CD4-positive, alpha-beta memory T cell (primary cell): Measurements from ENCODE around the gene MTMR1. TPM values are rescaled to one million over a fixed set of nuclear protein-coding genes. Genes with fewer than 3 reads are reported as not detected.
A peak's percentile ranks its signal among the peaks of the same experiment; 100 is the strongest.

ENCODE experiments used
- CTCF ChIA-PET: fragments of 350-600 bp; sonication (Branson Sonifier 250); formaldehyde crosslinking; loops from one replicate; lab custom pipeline; 2021; ENCODE audit warnings: inconsistent platforms; ENCODE audit not compliant: partially characterized antibody; lab: Charles Lee
- POLR2A ChIA-PET: fragments of 350-600 bp; sonication (Branson Sonifier 250); formaldehyde crosslinking; loops from one replicate; lab custom pipeline; 2021; ENCODE audit not compliant: partially characterized antibody; lab: Charles Lee
- DNase-seq, 5 donors: peaks; one replicate each; pipeline versions ENCODE4 v3.0.0 to v3.0.0-alpha.2; 2020 to 2022; ENCODE audit warnings: mixed read lengths in 1 of 5
- H3K27ac ChIP-seq: one replicate; pipeline ENCODE4 v1.7.0; 2013; ENCODE audit warnings: low read depth, low read length
- H3K27me3 ChIP-seq: 2 replicates; pipeline ENCODE4 v1.7.0; 2013; ENCODE audit warnings: mild to moderate bottlenecking, low read length, moderate library complexity; ENCODE audit not compliant: insufficient read depth
- H3K36me3 ChIP-seq: 2 replicates; pipeline ENCODE4 v1.7.0; 2013; ENCODE audit warnings: mild to moderate bottlenecking, low read length, moderate library complexity; ENCODE audit not compliant: insufficient read depth
- H3K4me1 ChIP-seq: 2 replicates; pipeline ENCODE4 v1.7.0; 2013; ENCODE audit warnings: mild to moderate bottlenecking, low read length, moderate library complexity; ENCODE audit not compliant: insufficient read depth
- H3K4me3 ChIP-seq, 2 donors: one replicate each; pipeline ENCODE4 v1.7.0; 2013; ENCODE audit warnings: low read length in 2 of 2, mild to moderate bottlenecking in 1 of 2
- H3K9me3 ChIP-seq, 2 donors: one replicate each; pipeline ENCODE4 v1.7.0; 2013; ENCODE audit warnings: low read length in 2 of 2, control low read depth in 1 of 2; ENCODE audit not compliant: control insufficient read depth in 1 of 2
- H3K27ac Mint-ChIP-seq, 7 donors: one replicate each; pipeline ENCODE4 v1.8.0; 2020 to 2021; ENCODE audit warnings: mixed read lengths in 7 of 7, mild to moderate bottlenecking in 6 of 7, inconsistent platforms in 3 of 7, moderate library complexity in 3 of 7
- H3K27me3 Mint-ChIP-seq, 2 donors: one replicate each; pipeline ENCODE4 v1.8.0; 2020 to 2021; ENCODE audit warnings: mixed read lengths in 2 of 2
- H3K36me3 Mint-ChIP-seq, 2 donors: one replicate each; pipeline ENCODE4 v1.8.0; 2020 to 2021; ENCODE audit warnings: mixed read lengths in 2 of 2, inconsistent platforms in 1 of 2, mild to moderate bottlenecking in 1 of 2
- H3K4me1 Mint-ChIP-seq, 4 donors: one replicate each; pipeline ENCODE4 v1.8.0; 2020 to 2021; ENCODE audit warnings: mixed read lengths in 4 of 4, mild to moderate bottlenecking in 1 of 4
- H3K4me3 Mint-ChIP-seq, 8 donors: one replicate each; pipeline ENCODE4 v1.8.0; 2020 to 2021; ENCODE audit warnings: mixed read lengths in 8 of 8, mild to moderate bottlenecking in 7 of 8, moderate library complexity in 6 of 8, inconsistent platforms in 3 of 8
- H3K9me3 Mint-ChIP-seq, 8 donors: one replicate each; pipeline ENCODE4 v1.8.0; 2020 to 2021; ENCODE audit warnings: mixed read lengths in 8 of 8, mild to moderate bottlenecking in 5 of 8, inconsistent platforms in 3 of 8, moderate library complexity in 1 of 8
- intact Hi-C: fragments of 100-400 bp; cut with micrococcal nuclease; formaldehyde crosslinking; loops from one replicate; pipeline ENCODE4 v1.15.1; 2023
- polyA plus RNA-seq, 2 donors: library from polyadenylated mRNA; unstranded; fragments of 300-500 nt; fragmentation: Illumina TruSeq; gene quantifications; one replicate each; pipeline ENCODE4 v1.2.3, GENCODE V29; 2021
- total RNA-seq, 2 experiments: library from RNA; stranded (reverse); gene quantifications; one replicate each; pipeline ENCODE4 v1.2.3, GENCODE V29; 2021

MTMR1 gene
- total and polyA plus RNA-seq, 4 experiments from 2014 or later = 15.1 to 37.6 (median 29.5) TPM

GRCh38 chrX:150757371-150757770 lies 64.2 kb downstream of the MTMR1 start:
- H3K27me3 ChIP-seq = no peaks in the 10 kb centered on the region
- DNase-seq = no peak
- H3K4me3 ChIP-seq = no peak overlapping the region
- H3K27ac Mint-ChIP-seq = peak overlapping the region in 2 of 7 donors; percentile 8 to 73
- H3K9me3 ChIP-seq = no peaks in the 10 kb centered on the region
- H3K4me1 Mint-ChIP-seq = peaks cover 0 to 4% (median under 1%) of the 10 kb centered on the region in 4 donors
- H3K36me3 Mint-ChIP-seq = peaks cover 8 to 43% of the 10 kb centered on the region in 2 donors
- CTCF ChIA-PET = no interaction called here
- POLR2A ChIA-PET = no interaction called here
- H3K4me3 Mint-ChIP-seq = no peak overlapping the region
- H3K36me3 ChIP-seq = no peaks in the 10 kb centered on the region
- no peaks in the 10 kb centered on the region for H3K27me3 Mint-ChIP-seq
- peaks cover 0 to 2% (median 0%) of the 10 kb centered on the region in 8 donors for H3K9me3 Mint-ChIP-seq
- H3K4me1 ChIP-seq = no peaks in the 10 kb centered on the region
- intact Hi-C loops = no loop called here
- no peak overlapping the region for H3K27ac ChIP-seq

- H3K27ac Mint-ChIP-seq = peak overlapping the region in 1 of 7 donors; percentile 81
Measured at GRCh38 chrX:150759568-150760416, 66.6 kb downstream of the MTMR1 start.

GRCh38 chrX:150761176-150761818 lies 68.1 kb downstream of the MTMR1 start:
- no peak overlapping the region for H3K4me3 ChIP-seq
- H3K9me3 ChIP-seq = no peaks in the 10 kb centered on the region
- Mint-ChIP-seq H3K27ac (peak overlapping the region in 1 of 7 donors; percentile 19), H3K4me3 (no peak overlapping the region), H3K9me3 (peaks cover 0 to 2% (median 0%) of the 10 kb centered on the region in 8 donors), H3K36me3 (peaks cover 5 to 36% of the 10 kb centered on the region in 2 donors), H3K27me3 (no peaks in the 10 kb centered on the region), H3K4me1 (no peaks in the 10 kb centered on the region)
- ChIA-PET CTCF (no interaction called here), POLR2A (no interaction called here)
- no peaks in the 10 kb centered on the region for H3K36me3 ChIP-seq
- H3K27me3 ChIP-seq = no peaks in the 10 kb centered on the region
- H3K27ac ChIP-seq = no peak overlapping the region
- no peaks in the 10 kb centered on the region for H3K4me1 ChIP-seq
- intact Hi-C loops = no loop called here
- no peak for DNase-seq

More at GRCh38 chrX:150759568-150760416, 66.6 kb downstream of the MTMR1 start:
- POLR2A ChIA-PET = no interaction called here
- H3K27me3 Mint-ChIP-seq = no peaks in the 10 kb centered on the region
- H3K4me1 ChIP-seq = no peaks in the 10 kb centered on the region
- no peak for DNase-seq
- H3K27ac ChIP-seq = no peak overlapping the region
- intact Hi-C loops = no loop called here
- H3K36me3 ChIP-seq = no peaks in the 10 kb centered on the region
- H3K9me3 Mint-ChIP-seq = peaks cover 0 to 2% (median 0%) of the 10 kb centered on the region in 8 donors
- no peak overlapping the region for H3K4me3 ChIP-seq
- no peaks in the 10 kb centered on the region for H3K9me3 ChIP-seq
- CTCF ChIA-PET = no interaction called here
- H3K36me3 Mint-ChIP-seq = peaks cover 5 to 42% of the 10 kb centered on the region in 2 donors
- H3K4me3 Mint-ChIP-seq = no peak overlapping the region
- H3K27me3 ChIP-seq = no peaks in the 10 kb centered on the region
- H3K4me1 Mint-ChIP-seq = peaks cover 0 to 4% (median 0%) of the 10 kb centered on the region in 4 donors

- no peak overlapping the region for H3K27ac Mint-ChIP-seq
- ChIA-PET POLR2A (no interaction called here), CTCF (no interaction called here)
- intact Hi-C loops = no loop called here
- H3K36me3 Mint-ChIP-seq = peaks cover 5 to 38% of the 10 kb centered on the region in 2 donors
- no peak overlapping the region for H3K4me3 Mint-ChIP-seq
- H3K9me3 Mint-ChIP-seq = peaks cover 0 to 2% (median 0%) of the 10 kb centered on the region in 8 donors
- H3K36me3 ChIP-seq = no peaks in the 10 kb centered on the region
- no peak for DNase-seq
- H3K4me1 ChIP-seq = no peaks in the 10 kb centered on the region
- no peaks in the 10 kb centered on the region for H3K9me3 ChIP-seq
- H3K27me3 Mint-ChIP-seq = no peaks in the 10 kb centered on the region
- no peaks in the 10 kb centered on the region for H3K4me1 Mint-ChIP-seq
- no peak overlapping the region for H3K27ac ChIP-seq
- no peaks in the 10 kb centered on the region for H3K27me3 ChIP-seq
- no peak overlapping the region for H3K4me3 ChIP-seq
Measured at GRCh38 chrX:150761819-150762216, 68.6 kb downstream of the MTMR1 start.

GRCh38 chrX:150762258-150763165 lies 69.3 kb downstream of the MTMR1 start:
- no peaks in the 10 kb centered on the region for H3K9me3 ChIP-seq
- Mint-ChIP-seq H3K4me3 (no peak overlapping the region), H3K27ac (peak overlapping the region in 1 of 7 donors; percentile 35), H3K27me3 (no peaks in the 10 kb centered on the region), H3K4me1 (no peaks in the 10 kb centered on the region), H3K9me3 (peaks cover 0 to 2% (median 0%) of the 10 kb centered on the region in 8 donors), H3K36me3 (peaks cover 5 to 31% of the 10 kb centered on the region in 2 donors)
- H3K36me3 ChIP-seq = no peaks in the 10 kb centered on the region
- ChIA-PET POLR2A (no interaction called here), CTCF (interaction anchor here (1.8 to 2.5 kb wide), 2 partner anchors 9 to 320 kb away, joined by 7 to 8 read pairs; no protein-coding TSS in a partner anchor)
- H3K4me3 ChIP-seq = no peak overlapping the region
- H3K27ac ChIP-seq = no peak overlapping the region
- intact Hi-C loops = no loop called here
- no peaks in the 10 kb centered on the region for H3K4me1 ChIP-seq
- DNase-seq = no peak
- H3K27me3 ChIP-seq = no peaks in the 10 kb centered on the region

GRCh38 chrX:150763303-150763797 lies 70.2 kb downstream of the MTMR1 start:
- Mint-ChIP-seq H3K27me3 (no peaks in the 10 kb centered on the region), H3K4me3 (no peak overlapping the region), H3K27ac (peak overlapping the region in 1 of 7 donors; percentile 51), H3K4me1 (peaks cover 0 to 2% (median 0%) of the 10 kb centered on the region in 4 donors), H3K9me3 (peaks cover 0 to 2% (median 0%) of the 10 kb centered on the region in 8 donors), H3K36me3 (peaks cover 5 to 23% of the 10 kb centered on the region in 2 donors)
- intact Hi-C loops = no loop called here
- Histone ChIP-seq H3K27me3 (no peaks in the 10 kb centered on the region), H3K4me3 (no peak overlapping the region), H3K36me3 (no peaks in the 10 kb centered on the region), H3K4me1 (no peaks in the 10 kb centered on the region), H3K27ac (no peak overlapping the region), H3K9me3 (no peaks in the 10 kb centered on the region)
- no peak for DNase-seq
- CTCF ChIA-PET = interaction anchor here (1.8 to 2.5 kb wide), 2 partner anchors 9 to 319 kb away, joined by 7 to 8 read pairs; no protein-coding TSS in a partner anchor
- POLR2A ChIA-PET = no interaction called here
